K562 (cell line): Measurements from ENCODE around the gene PCDH1. TPM values are rescaled to one million over a fixed set of nuclear protein-coding genes. Genes with fewer than 3 reads are reported as not detected.

ENCODE experiments used
- CBX3 ChIP-seq, 2 experiments: IDR thresholded peaks; 1 replicate in 1 of 2; 2 replicates in 1 of 2; pipeline ENCODE4 v1.6.1; 2012; ENCODE audit warnings: inconsistent platforms in 2 of 2, low read length in 2 of 2, borderline replicate concordance in 1 of 2, control low read depth in 1 of 2
- DACH1 ChIP-seq: fragments of 450-650 bp; IDR thresholded peaks from 2 replicates; pipeline ENCODE4 v1.6.1; 2018; ENCODE audit not compliant: partially characterized antibody
- ELF4 ChIP-seq: fragments of 450-650 bp; formaldehyde crosslinking; IDR thresholded peaks from 2 replicates; pipeline ENCODE4 v1.4.0; 2022; ENCODE audit warnings: missing genetic modification characterization
- GABPB2 ChIP-seq: fragments of 250-450 bp; sonication (Bioruptor Pico); conservative IDR thresholded peaks from 2 replicates; pipeline ENCODE4 v1.5.1; 2021; ENCODE audit warnings: mild to moderate bottlenecking
- HCFC1 ChIP-seq: IDR thresholded peaks from 2 replicates; pipeline ENCODE4 v1.6.1; 2012; ENCODE audit warnings: low read depth, low read length, improper control_type of control experiment
- HNRNPL ChIP-seq: fragments of 200-400 bp; formaldehyde crosslinking; IDR thresholded peaks from 2 replicates; pipeline ENCODE4 v1.6.1; 2017; ENCODE audit warnings: low read depth, mild to moderate bottlenecking, low read length
- ILF3 ChIP-seq: fragments of 450-650 bp; IDR thresholded peaks from 2 replicates; pipeline ENCODE4 v1.6.1; 2018; ENCODE audit warnings: antibody characterized with exemption, mild to moderate bottlenecking, moderate library complexity, borderline replicate concordance
- LARP7 ChIP-seq: fragments of 450-650 bp; IDR thresholded peaks from 2 replicates; pipeline ENCODE4 v1.6.1; 2016
- MCM5 ChIP-seq: fragments of 450-650 bp; IDR thresholded peaks from 2 replicates; pipeline ENCODE4 v1.6.1; 2016; ENCODE audit warnings: low read depth
- NCOA4 ChIP-seq: fragments of 450-650 bp; IDR thresholded peaks from 2 replicates; pipeline ENCODE4 v1.6.1; 2018; ENCODE audit warnings: mild to moderate bottlenecking; ENCODE audit not compliant: partially characterized antibody
- NEUROD1 ChIP-seq: fragments of 150-350 bp; IDR thresholded peaks from 2 replicates; pipeline ENCODE4 v1.6.1; 2014; ENCODE audit warnings: borderline replicate concordance, low read length, low read depth; ENCODE audit not compliant: partially characterized antibody
- NR2C1 ChIP-seq, 2 experiments: fragments of 450-650 bp; IDR thresholded peaks; 2 replicates each; pipeline ENCODE4 v1.6.1; 2017; ENCODE audit warnings: mild to moderate bottlenecking in 2 of 2, antibody characterized with exemption in 1 of 2, inconsistent platforms in 1 of 2, missing compliant biosample characterization in 1 of 2, missing genetic modification characterization in 1 of 2
- NR3C1 ChIP-seq: sonication (generic); formaldehyde crosslinking; IDR thresholded peaks from 2 replicates; pipeline ENCODE4 v1.8.1; 2022; ENCODE audit warnings: missing genetic modification reagents
- NRF1 ChIP-seq, 2 experiments: fragments of 450-650 bp; IDR thresholded peaks in 1 of 2; conservative IDR thresholded peaks in 1 of 2; 2 replicates each; pipeline ENCODE4 v1.6.1; 2014; ENCODE audit warnings: mild to moderate bottlenecking in 2 of 2
- PML ChIP-seq: IDR thresholded peaks from 2 replicates; pipeline ENCODE4 v1.6.1; 2012; ENCODE audit warnings: low read length, inconsistent platforms
- POLR3A ChIP-seq: IDR thresholded peaks from 2 replicates; pipeline ENCODE4 v1.6.1; 2011; ENCODE audit warnings: borderline replicate concordance, mild to moderate bottlenecking, moderate library complexity; ENCODE audit not compliant: insufficient read length, insufficient read depth; ENCODE audit errors: extremely low read depth
- RUNX1 ChIP-seq: sonication (generic); IDR thresholded peaks from 2 replicates; pipeline ENCODE4 v1.6.1; 2016; ENCODE audit warnings: antibody characterized with exemption, low read depth
- SMARCC2 ChIP-seq: fragments of 450-650 bp; IDR thresholded peaks from 2 replicates; pipeline ENCODE4 v1.6.1; 2017; ENCODE audit warnings: antibody characterized with exemption, moderate library complexity, mild to moderate bottlenecking, low read depth
- SMC3 ChIP-seq: conservative IDR thresholded peaks from 2 replicates; pipeline ENCODE4 v1.6.1; 2011; ENCODE audit warnings: low read depth, low read length, improper control_type of control experiment; ENCODE audit not compliant: insufficient read depth
- STAG1 ChIP-seq: sonication (generic); formaldehyde crosslinking; IDR thresholded peaks from 2 replicates; pipeline ENCODE4 v1.5.0; 2020; ENCODE audit warnings: missing genetic modification reagents, borderline replicate concordance
- ZBTB8A ChIP-seq: fragments of 450-650 bp; IDR thresholded peaks from 2 replicates; pipeline ENCODE4 v1.6.1; 2018; ENCODE audit warnings: mild to moderate bottlenecking, moderate library complexity; ENCODE audit not compliant: partially characterized antibody
- ZFP1 ChIP-seq: fragments of 450-650 bp; formaldehyde crosslinking; IDR thresholded peaks from 2 replicates; pipeline ENCODE4 v1.4.0; 2020; ENCODE audit warnings: mild to moderate bottlenecking, mixed read lengths
- ZNF134 ChIP-seq: fragments of 250-450 bp; sonication (Bioruptor Pico); conservative IDR thresholded peaks from 2 replicates; pipeline ENCODE4 v1.4.0; 2020
- ZNF23 ChIP-seq: fragments of 250-450 bp; sonication (Bioruptor Pico); IDR thresholded peaks from 2 replicates; pipeline ENCODE4 v1.4.0; 2020; ENCODE audit warnings: mild to moderate bottlenecking
- ZNF239 ChIP-seq: fragments of 250-450 bp; sonication (Bioruptor Pico); IDR thresholded peaks from 2 replicates; pipeline ENCODE4 v1.4.0; 2020; ENCODE audit warnings: mild to moderate bottlenecking
- ZNF75A ChIP-seq: fragments of 450-650 bp; formaldehyde crosslinking; IDR thresholded peaks from 2 replicates; pipeline ENCODE4 v1.4.0; 2020; ENCODE audit warnings: mild to moderate bottlenecking
- polyA plus RNA-seq, 8 experiments: library from polyadenylated mRNA; depleted of rRNA in 4 of 8; stranded (reverse) in 5 of 8; unstranded in 3 of 8; fragments of >200 nt; fragmentation: Nextera tagmentation in 2 of 8; fragmentation: Illumina TruSeq in 1 of 8; extraction: Ambion mirVana in 2 of 8; extraction: Trizol in 1 of 8; gene quantifications; 2 replicates each; pipeline versions ENCODE4 v1.2.1 to v1.2.3, GENCODE V29; 2011 to 2014; ENCODE audit warnings: inconsistent platforms in 1 of 8, missing spikeins in 1 of 8
- total RNA-seq, 7 experiments: library from RNA; depleted of rRNA in 6 of 7; stranded (reverse); fragments of >200 nt in 6 of 7; fragmentation: Illumina TruSeq in 2 of 7; extraction: Trizol in 2 of 7; gene quantifications; 2 replicates each; pipeline versions ENCODE4 v1.2.1 to v1.2.3, GENCODE V29; 2011 to 2021; ENCODE audit warnings: low replicate concordance in 1 of 7
- TF ChIP-seq, protein P1 (sequence below): sonication (generic); formaldehyde crosslinking; IDR thresholded peaks from 2 replicates; pipeline ENCODE4 v1.8.0; 2022; ENCODE audit warnings: mild to moderate bottlenecking, missing genetic modification reagents
- TF ChIP-seq, protein P2 (sequence below): fragments of 450-650 bp; formaldehyde crosslinking; IDR thresholded peaks from 2 replicates; pipeline ENCODE4 v1.4.0; 2020; ENCODE audit warnings: mild to moderate bottlenecking
- TF ChIP-seq, protein P3 (sequence below): fragments of 250-450 bp; sonication (Bioruptor Pico); IDR thresholded peaks from 2 replicates; pipeline ENCODE4 v1.5.0; 2021

Gene PCDH1
- total and polyA plus RNA-seq, 9 of the 15 experiments (the other 6 are each of a cell fraction or from before 2014, with no cell fraction given): 0.11 to 3.6 (median 1.9) TPM; not detected in 1

DNA sequence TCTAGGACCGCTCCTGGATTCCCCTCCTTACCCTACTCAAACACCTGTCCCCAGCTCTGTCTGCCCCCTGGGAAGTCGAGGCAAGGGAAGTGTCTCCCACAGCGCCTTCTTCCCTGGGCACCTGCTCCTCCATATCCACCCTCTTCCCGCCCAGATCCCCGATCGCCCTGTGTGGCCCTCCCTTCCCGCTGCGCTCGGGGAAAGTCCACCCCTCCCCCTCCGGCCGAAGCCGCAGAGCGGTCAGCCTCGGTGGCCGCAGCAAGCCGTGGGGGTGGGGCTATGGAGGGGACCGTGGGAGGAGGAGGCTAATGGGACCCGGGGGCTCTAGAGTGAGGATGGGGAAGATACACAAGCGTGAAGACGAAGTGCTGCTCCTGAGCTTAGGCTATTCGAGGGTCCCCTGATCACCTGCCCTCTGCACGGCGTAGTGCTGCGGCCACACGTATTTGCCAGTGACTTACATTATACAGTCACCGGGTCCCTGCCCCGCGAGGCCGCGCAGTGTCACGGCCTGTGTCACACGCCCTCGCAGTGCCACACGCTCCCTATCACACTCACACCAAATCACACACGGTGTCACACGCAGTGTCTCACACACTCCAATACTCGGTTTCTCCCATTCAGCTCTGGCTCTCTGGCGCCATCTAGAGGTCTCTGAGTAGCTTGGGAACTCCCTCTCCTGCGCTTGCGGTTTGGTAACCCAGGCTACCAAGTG lies 658 bp upstream of the PCDH1 start (continued):
- TF ChIP-seq NCOA4 (no peak), MCM5 (no peak), GABPB2 (CRISPR knock-in tag) (no peak), ILF3 (no peak), ELF4 (no peak), HCFC1 (no peak), RUNX1 (no peak), SMC3 (peak; percentile 75), LARP7 (0 out of 2 replicates have a peak, but pooled peaks have one; percentile 5), ZBTB8A (no peak), POLR3A (no peak), NR2C1 (IDR thresholded peaks at IDR 0.05) (no peak), NR2C1 (tag; IDR thresholded peaks at IDR 0.05) (no peak), NRF1 (conservative IDR thresholded peaks at IDR 0.05 in 1 of 2, IDR thresholded peaks at IDR 0.05 in 1 of 2) (peak; percentile 53 to 68), PML (no peak), ZFP1 (CRISPR knock-in tag) (no peak), ZNF134 (no peak), ZNF23 (CRISPR knock-in tag) (no peak), STAG1 (CRISPR knock-in tag) (no peak; the same call in 1 of the 2 replicates), DACH1 (no peak), NEUROD1 (no peak), NR3C1 (CRISPR knock-in tag) (no peak), CBX3 (IDR thresholded peaks at IDR 0.05; ENCODE audit: borderline replicate concordance in 1 of 2, low read length in 2 of 2) (peak in 1 of 2 experiments; percentile 67; a peak in 1 of 3 replicates), HNRNPL (no peak), ZNF239 (CRISPR knock-in tag) (no peak), SMARCC2 (no peak), ZNF75A (no peak)
- TF ChIP-seq, protein P1, sequence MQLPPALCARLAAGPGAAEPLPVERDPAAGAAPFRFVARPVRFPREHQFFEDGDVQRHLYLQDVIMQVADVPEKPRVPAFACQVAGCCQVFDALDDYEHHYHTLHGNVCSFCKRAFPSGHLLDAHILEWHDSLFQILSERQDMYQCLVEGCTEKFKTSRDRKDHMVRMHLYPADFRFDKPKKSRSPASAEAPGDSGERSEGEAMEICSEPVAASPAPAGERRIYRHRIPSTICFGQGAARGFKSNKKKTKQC (CRISPR knock-in tag): peak; percentile 35; the same call in 1 of the 2 replicates
- TF ChIP-seq, protein P2, sequence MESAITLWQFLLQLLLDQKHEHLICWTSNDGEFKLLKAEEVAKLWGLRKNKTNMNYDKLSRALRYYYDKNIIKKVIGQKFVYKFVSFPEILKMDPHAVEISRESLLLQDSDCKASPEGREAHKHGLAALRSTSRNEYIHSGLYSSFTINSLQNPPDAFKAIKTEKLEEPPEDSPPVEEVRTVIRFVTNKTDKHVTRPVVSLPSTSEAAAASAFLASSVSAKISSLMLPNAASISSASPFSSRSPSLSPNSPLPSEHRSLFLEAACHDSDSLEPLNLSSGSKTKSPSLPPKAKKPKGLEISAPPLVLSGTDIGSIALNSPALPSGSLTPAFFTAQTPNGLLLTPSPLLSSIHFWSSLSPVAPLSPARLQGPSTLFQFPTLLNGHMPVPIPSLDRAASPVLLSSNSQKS (CRISPR knock-in tag): no peak
- TF ChIP-seq, protein P3, sequence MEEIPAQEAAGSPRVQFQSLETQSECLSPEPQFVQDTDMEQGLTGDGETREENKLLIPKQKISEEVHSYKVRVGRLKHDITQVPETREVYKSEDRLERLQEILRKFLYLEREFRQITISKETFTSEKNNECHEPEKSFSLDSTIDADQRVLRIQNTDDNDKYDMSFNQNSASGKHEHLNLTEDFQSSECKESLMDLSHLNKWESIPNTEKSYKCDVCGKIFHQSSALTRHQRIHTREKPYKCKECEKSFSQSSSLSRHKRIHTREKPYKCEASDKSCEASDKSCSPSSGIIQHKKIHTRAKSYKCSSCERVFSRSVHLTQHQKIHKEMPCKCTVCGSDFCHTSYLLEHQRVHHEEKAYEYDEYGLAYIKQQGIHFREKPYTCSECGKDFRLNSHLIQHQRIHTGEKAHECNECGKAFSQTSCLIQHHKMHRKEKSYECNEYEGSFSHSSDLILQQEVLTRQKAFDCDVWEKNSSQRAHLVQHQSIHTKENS: no peak
